GM12873 (cell line): Measurements from ENCODE around the gene PDE3A.

ENCODE experiments used
- TF ChIP-seq, protein P1 (sequence below): IDR thresholded peaks from 2 replicates; pipeline ENCODE4 v1.5.1; 2012; ENCODE audit warnings: low read depth, mild to moderate bottlenecking, moderate library complexity, low read length, control low read depth; ENCODE audit not compliant: insufficient read depth; ENCODE audit errors: missing control alignments

PDE3A gene

DNA sequence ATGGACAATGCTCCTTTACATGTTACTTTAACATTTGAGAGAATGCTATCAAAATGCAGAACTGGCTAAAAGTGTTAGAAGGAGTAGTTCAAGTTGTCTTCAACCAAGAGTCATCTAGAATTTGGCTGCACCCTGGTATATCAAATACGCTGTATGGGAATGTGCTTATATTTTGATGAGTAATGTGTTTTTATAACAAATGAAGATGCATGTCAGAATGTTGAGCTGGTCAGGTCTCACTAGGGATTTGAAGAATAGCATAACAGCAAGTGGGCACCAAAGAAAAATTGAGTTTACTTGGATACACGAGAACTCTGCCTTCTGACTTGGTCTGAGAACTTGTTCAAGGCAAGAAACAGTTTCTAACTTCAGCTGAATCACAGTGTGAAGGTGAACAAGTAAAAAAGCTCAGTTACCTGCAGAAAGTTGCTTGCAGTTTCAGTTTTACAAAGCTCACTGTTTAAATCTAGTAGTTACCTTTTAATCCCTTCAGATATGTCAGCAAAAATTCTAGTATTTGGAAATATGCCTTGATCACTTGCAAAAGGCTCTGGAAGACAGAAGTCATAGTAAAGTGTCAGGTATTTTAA lies 82.3 kb downstream of the PDE3A start:
- TF ChIP-seq, protein P1, sequence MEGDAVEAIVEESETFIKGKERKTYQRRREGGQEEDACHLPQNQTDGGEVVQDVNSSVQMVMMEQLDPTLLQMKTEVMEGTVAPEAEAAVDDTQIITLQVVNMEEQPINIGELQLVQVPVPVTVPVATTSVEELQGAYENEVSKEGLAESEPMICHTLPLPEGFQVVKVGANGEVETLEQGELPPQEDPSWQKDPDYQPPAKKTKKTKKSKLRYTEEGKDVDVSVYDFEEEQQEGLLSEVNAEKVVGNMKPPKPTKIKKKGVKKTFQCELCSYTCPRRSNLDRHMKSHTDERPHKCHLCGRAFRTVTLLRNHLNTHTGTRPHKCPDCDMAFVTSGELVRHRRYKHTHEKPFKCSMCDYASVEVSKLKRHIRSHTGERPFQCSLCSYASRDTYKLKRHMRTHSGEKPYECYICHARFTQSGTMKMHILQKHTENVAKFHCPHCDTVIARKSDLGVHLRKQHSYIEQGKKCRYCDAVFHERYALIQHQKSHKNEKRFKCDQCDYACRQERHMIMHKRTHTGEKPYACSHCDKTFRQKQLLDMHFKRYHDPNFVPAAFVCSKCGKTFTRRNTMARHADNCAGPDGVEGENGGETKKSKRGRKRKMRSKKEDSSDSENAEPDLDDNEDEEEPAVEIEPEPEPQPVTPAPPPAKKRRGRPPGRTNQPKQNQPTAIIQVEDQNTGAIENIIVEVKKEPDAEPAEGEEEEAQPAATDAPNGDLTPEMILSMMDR, result no peak

DNA sequence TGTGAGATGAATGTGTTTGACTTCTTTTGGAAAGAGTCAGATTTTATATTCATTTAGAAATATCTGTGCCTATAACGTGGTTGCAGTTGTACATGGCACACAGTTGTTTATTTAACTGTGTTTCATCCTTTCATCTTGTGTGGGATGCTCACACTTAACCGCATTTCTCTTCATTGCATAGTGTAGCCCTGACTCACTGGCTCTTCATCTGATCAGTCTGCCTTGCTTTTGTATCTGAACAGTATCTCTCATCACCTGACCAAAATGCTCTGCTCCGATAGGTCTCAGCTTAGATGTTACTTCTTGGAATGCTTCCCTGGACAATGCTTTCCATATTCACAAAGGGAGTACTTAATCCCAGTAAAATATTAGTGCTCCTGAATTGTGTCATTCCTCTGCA lies 83.4 kb downstream of the PDE3A start:
- TF ChIP-seq, protein P1, result no peak

DNA sequence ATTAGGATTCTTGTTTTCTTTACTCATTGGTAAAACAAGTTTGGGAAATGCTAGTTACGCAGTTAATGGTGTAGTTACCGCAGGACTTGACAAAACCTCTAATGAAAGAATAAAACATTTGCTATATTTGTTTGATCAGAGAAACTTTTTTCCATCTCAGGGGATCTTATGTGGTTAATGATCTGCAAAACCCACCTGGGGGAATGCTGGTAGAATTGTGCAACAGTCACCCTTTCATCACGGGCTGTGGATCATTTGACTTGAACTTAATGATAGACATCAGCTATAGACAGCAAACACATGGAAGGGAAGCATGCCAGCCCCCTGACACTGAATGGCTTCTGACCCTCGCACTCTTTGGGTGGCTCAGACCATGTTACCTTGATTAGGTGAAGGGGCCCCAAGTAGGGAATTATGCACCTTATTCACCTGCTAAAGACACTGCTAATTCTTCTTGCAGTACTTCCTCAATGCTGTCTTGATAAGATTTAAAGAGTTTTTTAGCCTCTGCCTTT lies 84.2 kb downstream of the PDE3A start:
- TF ChIP-seq, protein P1, result no peak

DNA sequence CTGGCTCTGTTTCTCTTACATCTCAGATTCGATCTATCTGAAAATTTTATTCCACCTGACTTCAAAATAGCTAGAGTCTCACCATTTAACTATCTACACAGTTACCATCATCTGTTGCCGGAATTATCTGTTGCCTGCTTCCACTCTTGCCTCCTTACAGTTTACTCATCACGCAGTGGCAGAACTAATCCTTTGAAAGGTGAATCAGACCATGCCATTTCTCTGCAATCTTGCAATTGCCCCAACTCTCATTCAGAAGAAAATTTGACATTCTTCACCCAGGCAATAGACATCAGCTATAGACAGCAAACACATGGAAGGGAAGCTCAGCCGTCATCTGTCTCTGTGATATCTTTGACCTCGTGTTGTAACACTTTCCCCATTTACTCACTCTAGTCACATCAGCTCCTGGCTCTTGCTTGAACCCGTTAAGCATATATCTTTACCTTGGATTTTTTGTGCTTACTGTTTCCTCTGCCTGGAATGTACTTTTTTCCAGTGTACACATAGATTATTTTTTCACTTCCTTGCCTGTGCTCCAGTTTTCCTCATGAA lies 85.5 kb downstream of the PDE3A start:
- TF ChIP-seq, protein P1, result no peak

DNA sequence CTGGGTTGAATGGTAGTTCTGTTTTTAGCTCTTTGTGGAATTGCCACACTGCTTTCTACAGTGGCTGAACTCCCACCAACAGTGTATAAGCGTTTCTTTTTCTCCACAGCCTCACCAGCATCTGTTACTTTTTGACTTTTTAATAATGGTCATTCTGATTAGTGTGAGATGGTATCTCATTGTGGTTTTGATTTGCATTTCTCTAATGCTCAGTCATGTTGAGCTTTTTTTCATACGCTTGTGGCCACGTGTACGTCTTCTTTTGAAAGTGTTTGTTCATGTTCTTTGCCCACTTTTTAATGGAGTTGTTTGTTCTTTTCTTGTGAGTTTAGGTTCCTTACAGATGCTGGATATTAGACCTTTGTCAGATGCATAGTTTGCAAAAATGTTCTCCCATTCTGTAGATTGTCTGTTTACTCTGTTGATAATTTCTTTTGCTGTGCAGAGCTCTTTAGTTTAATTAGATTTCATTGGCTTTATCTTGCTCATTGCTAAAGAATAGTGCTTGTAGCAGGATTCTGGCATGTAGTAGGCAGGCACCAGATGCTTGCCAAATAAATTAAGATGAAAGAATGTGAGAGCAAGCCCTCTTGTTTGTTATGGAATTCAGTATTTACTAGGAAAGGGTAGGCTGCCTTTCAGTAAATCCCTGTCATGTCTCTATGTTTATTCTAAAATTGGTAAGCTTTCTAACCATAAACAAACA lies 86.8 kb downstream of the PDE3A start:
- TF ChIP-seq, protein P1, result no peak

DNA sequence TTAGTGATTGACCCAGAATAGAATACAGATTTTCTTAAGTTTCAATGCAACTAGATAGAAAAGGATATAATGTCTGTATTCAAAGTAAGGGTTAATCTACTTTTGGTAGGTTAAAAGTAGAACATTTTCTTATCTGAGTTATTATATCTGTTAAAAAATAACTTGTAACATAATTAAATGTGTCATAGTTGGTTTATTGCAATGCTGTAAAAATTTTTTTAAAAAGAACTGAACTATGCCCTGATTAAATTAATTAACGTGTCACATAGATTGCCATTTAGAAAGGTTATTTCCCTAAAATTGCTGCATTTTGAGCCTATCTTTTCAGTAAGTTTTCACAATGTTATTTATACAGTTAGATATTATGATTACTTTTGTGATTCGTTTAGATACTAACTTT lies 89.2 kb downstream of the PDE3A start:
- TF ChIP-seq, protein P1, result no peak

DNA sequence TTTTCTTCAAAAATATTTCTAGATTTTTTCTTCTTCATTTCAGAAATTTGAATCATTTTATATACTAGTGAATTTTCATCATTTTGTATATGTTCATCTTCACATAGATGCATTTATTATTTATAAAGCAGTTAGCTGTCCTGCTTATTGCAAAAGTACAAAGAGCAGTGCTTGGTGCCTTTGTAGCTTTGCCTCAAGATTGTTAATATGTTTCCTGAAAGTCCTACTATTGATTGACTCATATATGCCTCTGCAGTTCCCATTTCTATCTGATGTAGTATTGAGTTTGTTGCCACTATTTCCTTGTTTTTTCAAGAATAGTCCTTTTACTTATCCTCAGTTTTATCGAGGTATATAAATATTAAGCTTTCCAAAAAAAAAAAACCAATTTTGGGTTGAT lies 89.7 kb downstream of the PDE3A start:
- TF ChIP-seq, protein P1, result no peak
